ENCODE data around the gene NRG2.

The NRG2 gene

GRCh38 chr5:139924294-139925215, 118.5 kb downstream of the NRG2 start:
- no peak for TF ChIP-seq POLR2AphosphoS5 (IDR thresholded peaks at IDR 0.05; ENCODE audit: low read depth, low read length)

- TF ChIP-seq TAF1 (IDR thresholded peaks at IDR 0.05; ENCODE audit: borderline replicate concordance, insufficient read depth, low read length) (no peak), FOXP2 (optimal IDR thresholded peaks at IDR 0.05; ENCODE audit: borderline replicate concordance, extremely low read depth, extremely low read length, insufficient read depth) (no peak), REST (IDR thresholded peaks at IDR 0.05; ENCODE audit: insufficient read depth in 1 of 2, low read depth in 2 of 2, low read length in 2 of 2) (no peak), POLR2AphosphoS5 (IDR thresholded peaks at IDR 0.05; ENCODE audit: low read depth, low read length) (no peak), SIN3A (IDR thresholded peaks at IDR 0.05; ENCODE audit: borderline replicate concordance, insufficient read depth, low read length) (no peak)
Measured at GRCh38 chr5:139919308-139919707, 123.8 kb downstream of the NRG2 start.

- TF ChIP-seq TAF1 (IDR thresholded peaks at IDR 0.05; ENCODE audit: borderline replicate concordance, insufficient read depth, low read length) (no peak), SIN3A (IDR thresholded peaks at IDR 0.05; ENCODE audit: borderline replicate concordance, insufficient read depth, low read length) (no peak), POLR2AphosphoS5 (IDR thresholded peaks at IDR 0.05; ENCODE audit: low read depth, low read length) (no peak), REST (IDR thresholded peaks at IDR 0.05; ENCODE audit: insufficient read depth in 1 of 2, low read depth in 2 of 2, low read length in 2 of 2) (no peak), FOXP2 (optimal IDR thresholded peaks at IDR 0.05; ENCODE audit: borderline replicate concordance, extremely low read depth, extremely low read length, insufficient read depth) (no peak)
Measured at GRCh38 chr5:139915834-139916233, 127.3 kb downstream of the NRG2 start.

GRCh38 chr5:139915266-139915665, 127.8 kb downstream of the NRG2 start:
- TF ChIP-seq TAF1 (IDR thresholded peaks at IDR 0.05; ENCODE audit: borderline replicate concordance, insufficient read depth, low read length) (no peak), SIN3A (IDR thresholded peaks at IDR 0.05; ENCODE audit: borderline replicate concordance, insufficient read depth, low read length) (no peak), POLR2AphosphoS5 (IDR thresholded peaks at IDR 0.05; ENCODE audit: low read depth, low read length) (no peak), REST (IDR thresholded peaks at IDR 0.05; ENCODE audit: insufficient read depth in 1 of 2, low read depth in 2 of 2, low read length in 2 of 2) (no peak)

GRCh38 chr5:139914218-139914807, 128.8 kb downstream of the NRG2 start:
- no peak for TF ChIP-seq TAF1 (IDR thresholded peaks at IDR 0.05; ENCODE audit: borderline replicate concordance, insufficient read depth, low read length)
- TF ChIP-seq REST (IDR thresholded peaks at IDR 0.05; ENCODE audit: insufficient read depth in 1 of 2, low read depth in 2 of 2, low read length in 2 of 2): no peak

Data from PFSK-1 (cell line).